HG02943 (cell line): ENCODE results near the gene RTEL1.

Source experiments
- ATAC-seq: cut with Tn5 transposase; IDR thresholded peaks from one replicate; pipeline ENCODE4 v1.9.1; 2021; ENCODE audit warnings: mild to moderate bottlenecking, low read depth, moderate library complexity; ENCODE audit not compliant: unreplicated experiment

The RTEL1 gene

DNA sequence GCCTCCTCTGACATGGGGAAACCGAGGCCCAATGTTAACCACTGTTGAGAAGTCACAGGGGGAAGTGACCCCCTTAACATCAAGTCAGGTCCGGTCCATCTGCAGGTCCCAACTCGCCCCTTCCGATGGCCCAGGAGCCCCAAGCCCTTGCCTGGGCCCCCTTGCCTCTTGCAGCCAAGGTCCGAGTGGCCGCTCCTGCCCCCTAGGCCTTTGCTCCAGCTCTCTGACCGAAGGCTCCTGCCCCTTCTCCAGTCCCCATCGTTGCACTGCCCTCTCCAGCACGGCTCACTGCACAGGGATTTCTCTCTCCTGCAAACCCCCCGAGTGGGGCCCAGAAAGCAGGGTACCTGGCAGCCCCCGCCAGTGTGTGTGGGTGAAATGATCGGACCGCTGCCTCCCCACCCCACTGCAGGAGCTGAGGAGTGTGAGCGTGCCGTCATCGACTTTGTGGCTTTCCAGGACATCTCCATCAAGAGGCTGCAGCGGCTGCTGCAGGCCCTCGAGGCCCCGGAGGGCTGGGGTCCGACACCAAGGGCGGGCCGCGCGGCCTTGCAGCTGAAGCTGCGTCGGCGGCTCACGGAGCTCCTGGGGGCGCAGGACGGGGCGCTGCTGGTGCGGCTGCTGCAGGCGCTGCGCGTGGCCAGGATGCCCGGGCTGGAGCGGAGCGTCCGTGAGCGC lies 39.9 kb downstream of the RTEL1 start:
- no peak for ATAC-seq

DNA sequence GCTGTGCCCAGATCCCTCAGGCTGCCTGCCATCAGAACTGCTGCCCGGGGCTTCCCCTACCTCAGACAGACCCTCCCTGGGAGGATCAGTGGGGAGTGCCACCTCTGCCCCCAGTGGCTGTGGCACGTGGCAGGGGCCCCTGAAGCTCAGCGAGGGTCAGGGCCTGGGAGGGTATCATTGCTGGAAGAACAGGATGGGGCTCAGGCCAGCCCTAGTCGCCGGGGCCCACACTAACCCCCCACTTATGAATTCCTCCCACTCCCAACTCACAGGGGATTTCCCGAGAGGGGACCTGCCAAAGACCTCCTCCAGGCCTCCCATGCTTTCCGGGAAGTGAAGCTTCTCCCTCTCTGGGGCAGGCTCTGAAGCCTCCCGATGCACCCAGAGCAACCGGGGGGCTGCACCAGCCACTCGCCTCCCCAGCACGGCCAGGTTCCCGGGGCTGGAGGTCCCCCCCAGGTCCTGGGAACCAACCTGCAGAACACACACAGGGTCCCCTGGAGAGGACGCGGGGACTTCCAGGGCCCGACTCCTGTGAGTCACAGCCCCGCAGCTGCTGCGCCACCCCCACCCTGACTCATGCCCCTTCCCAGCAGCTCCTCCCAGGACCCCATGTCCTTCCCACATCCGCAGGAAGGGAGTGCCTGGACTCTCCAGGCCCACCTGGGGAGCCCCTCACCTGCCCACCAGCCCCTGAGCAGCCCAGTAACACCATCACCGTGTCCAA lies 40.8 kb downstream of the RTEL1 start:
- no peak for ATAC-seq

DNA sequence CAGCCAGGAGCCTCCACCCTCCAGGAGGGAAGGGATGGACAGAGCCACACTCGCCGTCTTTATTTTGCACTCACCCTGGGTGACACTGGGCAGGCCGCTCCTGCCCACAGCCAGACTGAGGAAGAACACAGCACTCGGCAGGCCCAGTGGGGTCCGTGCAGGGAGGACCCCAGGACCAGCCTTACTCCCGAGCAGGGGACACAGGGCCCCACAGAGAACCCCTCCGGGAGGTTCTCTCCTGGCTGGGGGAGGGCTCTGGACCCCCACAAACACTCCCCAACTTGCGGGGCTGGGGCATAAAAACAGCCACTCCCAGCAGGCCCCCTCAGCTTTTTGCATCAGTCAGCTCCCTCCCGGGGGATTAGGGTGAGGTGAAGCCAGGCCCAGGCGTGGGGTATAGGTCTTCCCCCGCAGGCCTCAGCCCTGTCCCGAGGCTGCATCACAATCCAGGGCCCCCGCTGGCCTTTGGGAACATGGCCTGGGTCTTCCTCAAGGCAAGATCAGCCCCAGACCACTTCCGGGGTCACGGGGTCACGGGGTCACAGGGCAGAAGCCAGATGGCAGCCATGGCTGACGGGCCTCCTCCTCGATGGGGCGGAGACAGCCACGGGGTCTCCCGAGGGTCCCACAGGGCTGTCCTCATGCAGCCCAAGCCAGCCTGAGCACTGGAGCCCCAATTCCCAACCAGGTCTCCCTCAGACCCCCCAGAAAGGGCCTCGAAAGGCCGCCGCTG lies 41.5 kb downstream of the RTEL1 start:
- ATAC-seq: no peak

DNA sequence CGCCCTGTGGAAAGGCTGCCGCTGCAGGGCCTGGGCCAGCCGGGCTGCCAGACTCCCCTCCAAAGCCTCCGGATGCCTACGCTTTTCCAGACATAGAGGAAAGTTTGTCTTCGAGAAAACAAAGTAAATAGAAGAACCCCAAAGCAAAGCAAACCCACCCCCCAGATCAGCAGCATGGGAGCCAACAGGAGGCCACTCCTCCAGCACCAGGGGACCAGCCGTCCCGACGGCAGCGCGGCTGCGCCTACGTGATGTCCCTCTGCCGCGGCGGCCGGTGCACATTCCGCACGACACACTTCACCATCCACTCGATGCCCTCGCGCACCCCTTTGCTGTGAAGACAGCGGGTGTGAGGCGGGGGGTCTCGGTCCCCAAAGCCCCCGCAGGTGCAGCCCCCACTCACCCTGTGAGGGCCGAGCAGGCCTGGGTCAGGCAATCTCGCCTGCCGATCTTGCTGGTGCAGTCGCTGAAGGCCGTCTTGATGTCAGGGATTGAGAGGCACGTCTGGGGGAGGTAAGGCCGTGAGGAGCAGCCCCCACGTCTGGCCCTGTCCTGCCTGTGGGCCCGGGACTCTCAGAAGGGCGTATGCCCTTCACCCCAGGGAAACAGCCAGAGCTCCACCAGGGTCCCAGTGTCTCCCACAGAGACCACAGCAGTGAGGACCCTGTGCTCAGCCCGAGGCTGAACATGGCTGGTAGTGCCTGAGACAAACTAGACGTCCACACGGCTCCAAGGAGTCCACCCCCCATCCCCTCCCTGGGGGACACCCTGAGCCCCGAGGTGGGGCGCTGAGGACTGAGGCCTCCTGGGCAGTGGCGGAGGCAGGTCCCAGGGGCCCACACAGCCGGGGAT lies 42.3 kb downstream of the RTEL1 start:
- ATAC-seq: no peak

DNA sequence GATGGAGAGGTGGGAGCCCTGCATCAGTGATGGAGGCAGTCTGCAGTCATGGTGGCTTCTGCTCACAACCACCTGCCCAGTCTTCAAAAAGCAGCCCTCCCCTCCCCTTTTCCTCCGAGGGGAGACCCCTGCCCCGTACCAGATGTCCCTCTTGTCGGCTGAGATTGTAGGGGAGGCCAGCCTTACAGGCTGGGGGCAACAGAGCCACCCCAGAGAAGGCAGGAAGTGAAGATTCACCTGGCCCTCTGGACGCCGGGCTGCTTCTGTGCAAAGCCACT lies 42.9 kb downstream of the RTEL1 start:
- ATAC-seq: no peak

DNA sequence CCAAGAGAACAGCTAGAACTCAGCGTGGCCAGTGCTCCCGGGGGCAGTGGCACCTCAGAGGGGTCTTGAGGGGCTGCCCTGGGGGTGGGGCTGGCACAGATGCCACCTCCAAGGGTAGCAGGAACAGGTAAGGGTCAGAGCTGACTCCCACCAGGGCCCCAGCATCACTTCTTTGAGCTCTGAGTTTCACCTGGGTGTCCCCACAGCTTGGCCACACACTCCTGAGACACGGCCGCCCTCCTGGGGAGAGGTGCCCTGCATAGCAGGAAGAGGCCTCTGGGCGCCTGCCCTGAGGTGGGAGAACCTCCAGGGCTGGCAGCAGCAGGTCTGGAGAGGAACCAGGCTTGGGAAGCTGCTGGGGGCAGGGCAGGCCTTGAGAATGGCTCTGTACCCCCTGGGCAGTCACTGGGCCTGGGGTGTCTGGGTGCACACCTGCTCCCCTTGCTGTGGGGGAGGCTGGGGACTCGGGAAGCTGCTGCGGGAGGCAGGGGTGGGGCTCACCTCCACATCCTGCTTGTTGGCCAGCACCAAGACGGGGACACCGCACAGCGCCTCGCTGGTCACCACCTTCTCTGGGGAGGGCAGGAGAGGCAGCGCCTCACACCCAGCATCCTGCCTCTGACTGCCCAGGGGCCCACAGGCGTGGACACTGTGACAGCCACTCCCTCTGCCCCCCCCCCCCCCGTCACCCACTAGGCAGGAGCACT lies 43.4 kb downstream of the RTEL1 start:
- ATAC-seq: no peak

DNA sequence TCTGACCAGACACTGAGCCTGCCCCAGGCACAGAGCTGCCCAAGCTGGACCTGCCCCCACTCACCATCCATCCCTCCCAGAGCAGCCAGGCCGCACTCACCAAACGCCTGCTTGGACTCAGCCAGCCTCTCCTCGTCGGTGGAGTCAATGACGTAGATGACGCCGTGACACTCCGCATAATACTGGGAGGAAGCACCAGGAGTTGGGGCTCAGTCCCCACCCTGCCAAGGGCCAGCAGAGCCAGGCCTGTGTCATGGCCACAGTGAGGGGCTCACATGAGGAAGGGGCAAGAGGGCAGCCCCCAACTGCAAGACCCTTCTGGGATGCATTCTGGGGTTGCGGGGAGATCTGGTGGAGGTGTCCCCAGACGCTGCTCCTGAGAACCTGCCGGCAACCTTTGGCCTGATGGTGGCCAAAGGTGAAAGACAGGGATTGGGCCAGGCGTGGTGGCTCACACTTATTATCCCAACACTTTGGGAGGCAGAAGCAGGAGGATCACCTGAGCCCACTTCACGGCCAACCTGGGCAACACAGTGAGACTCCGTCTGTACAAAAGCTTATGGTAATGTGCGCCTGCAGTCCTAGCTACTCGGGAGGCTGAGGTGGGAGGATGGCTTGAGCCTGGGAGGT lies 44.0 kb downstream of the RTEL1 start:
- ATAC-seq: no peak

DNA sequence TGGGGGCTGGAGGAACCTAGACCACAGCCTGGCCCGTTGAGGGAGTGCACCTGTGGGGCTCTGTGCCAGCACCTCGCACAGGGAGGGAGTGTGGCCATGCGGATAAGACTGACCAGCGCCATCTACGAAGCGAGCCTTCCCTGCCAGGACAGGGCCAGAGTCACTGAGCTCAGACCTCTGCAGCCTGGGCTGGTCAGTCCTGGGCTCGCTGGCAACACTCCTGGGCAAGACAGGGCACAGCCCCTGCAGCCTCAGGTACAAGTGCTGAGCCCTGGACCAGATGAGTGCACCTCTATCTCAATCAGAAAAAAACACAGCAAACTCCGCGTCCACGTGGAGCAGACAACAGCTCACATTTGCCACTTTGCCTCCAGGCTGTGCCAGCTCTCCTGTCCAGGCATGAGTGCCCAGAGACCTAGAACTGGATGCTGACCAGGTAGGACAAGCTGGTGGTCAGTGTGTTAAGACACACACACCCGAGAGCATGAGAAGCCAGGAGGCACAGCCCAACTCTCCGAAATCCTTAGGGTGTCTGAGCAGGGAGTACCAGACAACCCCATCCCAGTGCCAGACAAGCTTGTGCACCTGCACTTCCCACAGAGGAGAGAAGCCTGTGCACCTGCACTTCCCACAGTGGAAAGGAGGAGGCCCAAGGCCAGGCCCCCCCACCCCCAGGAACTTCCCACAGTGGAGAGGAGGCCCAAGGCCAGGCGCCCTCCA lies 44.8 kb downstream of the RTEL1 start:
- no peak for ATAC-seq

DNA sequence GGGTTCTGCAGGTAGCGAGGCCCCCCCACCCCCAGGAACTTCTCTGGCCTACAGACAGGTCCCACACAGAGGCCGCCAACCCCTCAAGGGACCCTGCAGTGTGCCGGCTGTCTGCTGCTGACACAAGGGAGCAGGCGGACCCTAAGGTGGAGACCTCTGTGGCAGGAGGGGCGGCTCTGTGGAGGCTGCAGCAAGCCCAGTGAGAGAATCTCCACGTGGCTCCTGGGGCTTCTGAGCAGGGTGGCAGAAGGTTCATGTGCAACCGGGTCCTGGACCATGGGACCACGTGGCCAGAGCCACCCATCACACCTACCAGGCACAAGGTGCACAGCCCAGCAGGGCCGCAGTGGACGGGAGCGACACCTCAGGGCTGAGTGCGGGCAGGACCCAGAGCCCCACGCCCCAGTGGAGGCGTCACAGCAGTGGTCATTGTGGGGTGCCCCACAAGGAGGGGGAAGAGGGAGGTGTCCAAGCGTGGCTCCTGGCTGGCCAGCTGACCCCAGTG lies 45.4 kb downstream of the RTEL1 start:
- ATAC-seq: no peak

DNA sequence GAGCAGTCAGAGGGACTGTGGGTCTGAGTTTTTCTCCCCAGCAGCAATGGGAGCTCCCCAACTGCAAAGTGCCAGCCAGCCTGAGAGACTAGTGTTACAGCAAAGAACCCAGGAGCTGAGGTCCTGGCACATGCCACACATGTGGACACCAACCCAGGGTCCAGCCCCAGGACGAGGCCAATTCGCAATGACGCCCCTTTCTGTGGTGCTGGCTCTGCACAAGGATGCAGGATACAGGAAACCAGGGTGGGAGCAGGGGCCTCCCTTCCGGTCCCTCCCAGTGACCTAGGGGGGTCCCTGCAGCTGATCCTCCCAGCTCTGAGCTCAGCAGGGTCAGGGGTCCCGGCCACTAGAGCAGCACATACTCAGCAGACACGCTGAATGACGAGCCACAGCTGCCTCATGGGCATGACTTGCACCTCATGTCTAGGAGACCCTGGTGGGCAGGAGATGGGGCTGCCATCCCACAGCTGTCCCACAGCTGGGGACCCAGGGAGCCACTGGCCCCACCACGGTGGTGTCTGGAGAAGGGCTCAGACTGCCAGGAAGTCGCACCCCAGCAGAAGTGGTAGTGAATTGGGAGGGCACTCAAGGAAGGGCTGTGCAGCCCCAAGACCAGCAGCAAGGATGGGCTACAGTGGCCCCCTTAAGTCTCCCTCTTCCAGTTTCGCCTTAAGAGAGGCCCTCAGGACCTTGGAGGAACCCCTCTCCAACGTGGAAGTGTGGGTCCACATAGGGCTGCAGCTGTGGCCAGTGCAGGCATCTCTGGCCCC lies 46.0 kb downstream of the RTEL1 start:
- ATAC-seq: no peak

DNA sequence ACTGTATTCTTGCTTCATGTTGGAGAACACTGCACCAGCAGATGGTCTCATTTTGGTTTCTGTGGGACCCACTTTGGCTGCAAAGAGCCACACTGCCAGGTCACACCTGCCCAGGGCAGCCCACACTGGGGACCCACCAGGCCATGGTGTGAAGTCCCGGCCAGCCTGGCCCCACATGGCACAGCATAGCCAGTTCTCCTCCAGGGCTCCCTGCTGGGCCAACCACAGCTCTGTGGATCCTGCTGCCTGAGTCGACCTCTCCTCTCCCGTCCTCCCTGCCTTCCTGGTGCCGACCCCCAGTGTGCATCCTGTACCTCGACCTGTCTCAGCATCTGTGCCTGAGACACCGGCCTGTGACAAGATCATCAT lies 46.6 kb downstream of the RTEL1 start:
- ATAC-seq: no peak

DNA sequence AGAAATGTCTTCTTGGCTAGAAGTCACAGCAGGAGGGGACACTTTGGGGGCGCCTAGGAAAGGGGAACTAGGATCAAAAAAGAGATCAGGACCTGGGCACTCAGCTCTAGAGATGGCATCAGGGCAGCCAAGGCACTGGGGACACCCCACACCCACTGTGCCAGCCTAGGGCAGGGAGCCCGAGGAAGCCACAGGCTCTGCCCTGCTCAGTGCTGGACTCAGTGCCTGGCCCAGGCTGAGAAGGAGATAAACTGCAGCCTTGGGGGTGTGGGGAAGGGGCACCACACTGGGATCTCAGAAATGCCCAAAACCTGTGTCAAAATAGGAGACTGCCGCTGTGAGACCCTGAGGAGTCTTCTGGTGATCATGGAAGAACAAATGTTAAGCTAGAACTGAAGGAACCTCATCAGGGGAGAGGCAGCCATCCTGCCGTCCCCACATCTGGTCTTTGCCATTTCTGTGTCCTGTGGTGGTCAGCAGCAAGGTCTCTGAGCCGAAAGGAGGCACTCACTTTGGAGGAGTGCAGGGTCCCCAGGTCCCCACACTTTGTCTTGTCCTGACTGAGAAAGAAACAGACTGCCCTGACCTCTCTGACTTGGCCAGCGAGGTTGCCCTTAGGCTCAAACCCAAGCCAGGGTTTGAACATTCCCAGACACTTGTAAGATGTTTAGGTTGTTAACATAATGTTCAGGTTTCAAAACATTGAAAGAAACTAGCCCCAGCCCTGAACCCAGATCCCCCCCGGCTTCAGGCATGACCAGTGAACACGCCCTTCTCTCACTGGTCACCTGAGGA lies 47.3 kb downstream of the RTEL1 start:
- no peak for ATAC-seq

DNA sequence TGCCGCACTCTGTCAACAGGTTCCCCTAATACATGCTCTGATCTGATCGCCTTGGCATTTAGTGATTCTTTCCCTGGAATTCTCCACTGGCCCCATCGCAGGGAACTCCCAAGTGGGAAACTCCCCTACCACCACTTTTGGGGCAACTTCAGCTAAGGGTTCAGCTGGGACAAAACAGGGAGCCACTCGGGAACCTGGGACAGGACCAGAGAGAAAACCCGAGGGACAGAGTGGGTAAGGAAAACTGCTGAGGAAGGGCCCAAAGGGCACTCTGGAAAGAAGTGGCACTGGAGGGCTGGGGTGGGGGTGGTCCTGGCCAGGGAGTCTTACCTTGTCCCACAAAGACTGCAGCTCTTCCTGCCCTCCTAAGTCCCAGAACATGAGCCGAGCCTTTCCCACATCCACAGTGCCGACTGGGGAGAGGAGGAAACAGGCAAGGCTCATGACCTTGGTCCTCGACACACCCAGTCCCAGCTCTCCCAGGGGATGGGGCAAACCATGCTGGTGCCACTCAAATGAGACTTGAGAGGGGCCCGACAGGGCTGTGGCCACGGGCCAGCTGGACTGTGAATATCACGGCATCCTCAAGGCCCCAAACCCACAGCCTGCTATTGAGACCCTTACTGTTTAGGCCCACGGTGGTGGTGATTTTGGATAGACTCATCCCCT lies 48.0 kb downstream of the RTEL1 start:
- no peak for ATAC-seq

DNA sequence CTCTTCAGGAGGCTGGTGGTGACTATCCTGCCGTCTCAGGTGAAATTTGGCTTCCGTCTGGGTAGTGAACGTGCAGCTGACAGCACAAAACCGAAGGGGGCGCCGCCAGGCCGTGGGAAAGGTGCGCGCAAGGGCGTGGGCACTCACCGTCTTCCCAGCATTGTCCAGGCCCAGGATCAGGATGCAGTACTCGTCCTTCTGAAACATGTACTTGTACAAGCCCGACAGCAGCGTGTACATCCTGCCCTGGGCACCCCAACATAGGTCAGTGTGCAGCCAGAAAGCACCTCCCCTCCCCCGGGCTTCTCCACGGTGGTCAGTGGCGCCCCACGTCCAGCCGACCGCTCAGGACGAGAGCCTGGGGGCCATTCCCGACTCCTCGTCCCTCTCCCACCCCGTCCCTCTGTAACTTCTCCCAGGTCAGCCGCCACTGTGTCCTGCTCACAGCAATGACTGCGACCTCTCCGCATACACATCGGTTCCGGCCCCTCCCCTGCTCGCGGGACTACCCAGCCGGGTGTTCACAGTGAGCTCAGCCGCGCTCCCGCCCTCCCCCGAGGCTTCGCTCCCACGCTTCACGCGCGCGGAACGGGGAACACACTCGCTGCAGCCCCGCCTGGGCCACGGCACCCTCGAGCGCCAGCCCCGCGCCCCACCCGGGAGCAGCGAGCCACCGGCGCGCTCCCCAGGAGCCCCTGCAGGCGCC lies 48.9 kb downstream of the RTEL1 start:
- peak; percentile 26 for ATAC-seq

DNA sequence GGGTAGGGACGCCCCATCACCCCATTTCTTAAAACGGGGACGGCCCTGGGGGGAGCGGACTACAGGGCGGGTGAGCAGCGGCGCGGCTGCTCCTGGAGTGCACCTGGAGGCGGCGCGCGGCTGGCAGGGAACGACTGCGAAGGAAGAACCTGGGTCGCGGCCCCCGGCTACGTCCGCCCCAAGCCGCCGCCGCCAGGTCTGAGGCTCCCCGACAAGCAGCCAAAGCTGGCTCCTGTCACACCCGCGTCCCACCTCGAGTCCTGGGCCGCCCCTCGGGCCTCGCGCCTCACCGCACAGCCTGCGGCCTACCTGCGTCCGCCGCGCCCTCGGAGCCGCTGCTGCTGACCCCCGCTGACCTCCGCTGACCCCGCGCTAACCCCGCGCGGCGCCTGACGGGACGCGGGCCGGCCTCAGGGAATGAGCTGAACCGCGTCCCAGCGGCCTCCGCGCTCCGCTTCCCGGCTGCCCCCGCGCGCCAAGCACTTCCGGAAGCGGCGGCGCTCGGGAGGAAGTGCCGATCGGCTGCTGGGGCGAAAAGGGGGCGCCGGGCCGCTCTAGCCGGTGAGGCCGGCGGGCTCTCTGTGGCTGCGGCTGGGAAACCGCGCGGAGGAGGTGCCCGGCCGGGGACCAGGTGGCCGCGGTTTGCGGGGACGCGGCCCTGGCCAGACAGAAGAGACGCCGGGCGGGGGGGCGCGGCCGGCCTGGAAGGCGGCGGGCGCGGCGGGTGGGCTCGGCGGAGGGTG lies 49.6 kb downstream of the RTEL1 start, which contains the start of the genes ARFRP1 and ZGPAT:
ARFRP1 (minus strand) TSS at position 419 of the 743 bp plus-strand sequence. CDS start 885 bp downstream, outside the sequence.
ZGPAT (plus strand) TSS at position 482 of the 743 bp plus-strand sequence. CDS start 542 bp downstream, outside the sequence.
- peak; percentile 54 for ATAC-seq
